T-helper 2 cell treated with Interferon-gamma antibody and Interleukin-4, amounts not matched to agents 100 ng/mL and 5 ng/mL, for 36 hours (primary cell): Measurements from ENCODE around the gene HTR7. TPM values are rescaled to one million over a fixed set of nuclear protein-coding genes. Genes with fewer than 3 reads are reported as not detected.
"Not testable (repeated sequence)": the region's sequence is repeated elsewhere in the genome, so short reads cannot be mapped to it uniquely, and the experiment has no call there.

Experiments used
- intact Hi-C: fragments of 100-400 bp; cut with micrococcal nuclease; formaldehyde crosslinking; loops from one replicate; pipeline ENCODE4 v1.15.1; 2023
- total RNA-seq: library from RNA; stranded (reverse); gene quantifications from 2 replicates; pipeline ENCODE4 v1.2.3, GENCODE V29; 2022

The HTR7 gene
- total RNA-seq, result 0.05 TPM in 1 of 2 replicates, not detected in the other

DNA sequence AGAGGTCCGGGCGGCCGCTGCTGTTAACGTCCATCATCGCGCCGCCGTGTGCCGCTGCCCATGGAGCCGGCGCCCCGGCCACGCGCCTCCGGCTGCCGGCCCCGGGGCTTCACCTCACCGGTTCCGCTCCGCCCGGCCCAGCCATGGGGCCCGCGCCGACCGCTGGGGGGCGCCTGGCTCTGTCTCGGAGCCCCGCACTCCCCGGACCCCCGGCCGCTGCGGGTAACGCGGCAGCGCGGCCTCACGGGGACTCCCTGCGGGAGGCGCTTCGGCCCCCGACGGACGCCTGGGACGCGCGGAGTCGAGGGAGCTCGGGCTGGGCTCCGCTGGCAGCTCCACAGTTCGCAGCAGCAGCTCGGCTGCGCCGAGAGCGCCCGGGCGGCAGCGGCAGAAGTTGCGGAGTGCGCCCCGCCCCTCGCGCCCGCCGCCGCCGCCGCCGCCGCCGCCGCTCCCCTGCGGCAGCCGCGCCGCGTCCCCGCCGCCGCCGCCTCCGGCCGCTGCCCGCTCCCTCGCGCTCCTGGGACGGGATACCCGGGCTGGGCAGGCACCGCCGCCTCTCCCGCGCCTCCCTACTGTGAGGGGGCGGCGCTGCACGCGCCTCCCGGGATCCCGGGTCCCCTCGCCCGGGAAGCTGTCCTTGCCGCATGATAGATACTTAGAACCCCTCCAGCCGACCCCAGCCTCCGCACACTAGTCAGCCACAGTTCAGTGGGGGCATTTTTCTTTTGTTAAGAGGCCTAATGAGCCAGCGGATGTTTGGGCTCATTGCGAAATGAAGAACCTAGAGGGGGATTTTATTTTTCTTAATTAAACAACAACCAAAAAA lies at the start of gene HTR7:
Gene HTR7, minus strand, starts transcription at position 405 of the 826 bp plus-strand sequence. Its CDS starts 368 bp downstream, at position 37.
- intact Hi-C loops, result loop anchor here (2.0 kb wide), 1 partner anchor 13 kb away; the partner anchor contains the start of gene RPP30

GRCh38 chr10:90906596-90906995 lies 48.8 kb upstream of the HTR7 start:
- intact Hi-C loops, result no loop called here

DNA sequence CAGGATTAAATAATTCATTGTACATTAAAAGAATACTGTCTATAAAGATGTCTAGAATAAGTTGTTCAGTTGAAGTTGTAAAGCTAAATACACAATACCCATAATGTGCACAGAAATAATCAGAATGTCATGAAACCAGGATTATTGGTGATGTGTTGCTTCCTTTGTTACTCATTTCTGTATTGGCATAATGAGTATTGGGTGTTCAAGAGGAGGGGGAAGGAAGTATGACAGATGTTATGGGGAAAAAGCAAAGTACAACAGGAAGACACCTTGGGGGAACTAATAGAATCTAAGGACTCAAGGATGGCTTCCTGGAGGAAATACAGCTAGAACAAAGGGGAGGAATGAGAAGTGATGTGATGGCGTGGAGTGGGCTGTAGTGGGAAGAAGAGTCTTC lies 48.1 kb upstream of the HTR7 start:
- intact Hi-C loops, result no loop called here

DNA sequence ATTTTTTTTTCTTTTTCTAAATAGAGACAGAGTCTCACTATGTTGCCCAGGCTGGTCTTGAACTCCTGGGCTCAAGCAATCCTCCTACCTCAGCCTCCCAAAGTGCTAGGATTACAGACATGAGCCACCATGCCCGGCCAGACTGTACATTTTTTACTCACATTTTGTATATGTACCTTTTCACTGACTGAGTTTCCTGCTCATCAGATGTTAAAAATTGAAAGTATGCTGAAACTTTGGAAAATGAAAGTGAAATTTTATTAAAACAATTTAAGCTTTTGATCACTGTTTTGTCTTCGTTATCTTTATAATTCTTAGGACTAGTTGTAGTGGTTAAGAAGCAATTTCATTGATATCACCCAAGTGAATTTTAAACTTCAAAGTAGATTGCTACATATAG lies 39.1 kb upstream of the HTR7 start:
- intact Hi-C loops, result not testable (repeated sequence)

GRCh38 chr10:90893190-90893589 lies 35.4 kb upstream of the HTR7 start:
- intact Hi-C loops, result no loop called here

- intact Hi-C loops, result no loop called here
Observed at GRCh38 chr10:90890347-90890746, 32.5 kb upstream of the HTR7 start.

DNA sequence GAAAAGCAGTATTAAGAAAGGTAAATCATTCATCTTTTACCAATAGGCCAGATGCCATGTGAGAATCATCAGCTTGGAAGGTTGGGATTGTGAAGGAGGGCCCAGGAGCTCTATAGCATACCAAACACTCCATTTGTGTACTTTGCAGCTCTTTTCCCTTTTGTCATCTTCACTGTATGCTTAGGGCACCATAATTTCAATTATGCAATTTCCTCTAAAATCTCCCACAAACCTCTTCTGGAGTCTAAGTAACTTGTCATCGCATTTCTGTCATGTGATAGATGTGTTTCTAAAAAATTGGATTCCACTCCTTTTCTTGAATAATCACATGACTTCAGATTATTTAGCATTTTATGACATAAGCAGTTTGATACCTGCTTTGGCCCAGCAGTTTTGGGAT lies 31.8 kb upstream of the HTR7 start:
- intact Hi-C loops, result no loop called here

DNA sequence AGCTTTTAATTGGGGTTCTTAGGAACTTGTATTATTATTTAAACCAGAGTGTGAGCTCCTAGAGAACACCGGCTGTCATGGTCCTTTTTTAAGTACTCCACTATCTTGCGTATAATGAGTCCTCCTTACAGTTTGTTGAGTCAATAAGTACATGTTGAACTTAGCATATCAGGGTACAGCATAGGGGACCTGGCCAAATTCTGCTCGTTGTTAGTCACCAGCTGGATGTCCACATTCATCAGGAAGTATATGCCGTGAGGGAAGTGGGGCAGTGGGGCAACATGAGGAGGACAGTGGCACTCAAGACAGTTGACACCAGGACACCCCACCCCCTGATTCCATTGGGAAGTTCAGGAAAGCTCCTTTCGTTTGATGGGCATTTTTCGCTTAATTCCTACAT lies 30.5 kb upstream of the HTR7 start:
- intact Hi-C loops, result no loop called here

GRCh38 chr10:90887555-90887954 lies 29.7 kb upstream of the HTR7 start:
- intact Hi-C loops, result no loop called here

- intact Hi-C loops, result no loop called here
Observed at GRCh38 chr10:90885176-90885575, 27.3 kb upstream of the HTR7 start.

GRCh38 chr10:90884431-90884830 lies 26.6 kb upstream of the HTR7 start:
- intact Hi-C loops, result no loop called here

DNA sequence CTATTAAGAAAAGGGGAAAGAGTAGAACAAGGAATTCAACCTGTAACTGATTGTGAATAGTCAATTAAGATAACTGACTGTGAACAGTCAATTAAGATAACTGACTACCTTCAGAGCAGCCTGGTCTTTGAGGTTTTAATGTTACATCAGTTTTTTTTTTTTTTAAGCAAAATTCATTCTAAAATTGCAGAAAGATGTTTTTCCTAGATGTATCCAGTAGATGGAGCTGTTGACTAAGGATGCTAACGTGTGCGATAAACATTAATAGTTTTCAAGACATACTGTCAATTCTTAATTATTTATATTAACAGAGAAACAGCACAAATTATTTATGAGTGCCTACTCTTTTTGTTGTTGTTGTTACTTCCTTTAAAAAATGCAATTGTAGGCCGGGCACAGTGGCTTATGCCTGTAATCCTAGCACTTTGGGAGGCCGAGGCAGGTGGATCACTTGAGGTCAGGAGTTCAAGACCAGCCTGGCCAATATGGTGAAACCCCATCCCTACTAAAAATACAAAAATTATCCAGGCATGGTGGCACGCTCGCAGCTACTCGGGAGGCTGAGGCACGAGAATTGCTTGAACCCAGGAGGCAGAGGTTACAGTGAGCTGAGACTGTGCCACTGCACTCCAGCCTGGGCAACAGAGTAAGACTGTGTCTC lies 22.4 kb upstream of the HTR7 start:
- intact Hi-C loops, result loop anchor here (1.0 kb wide), 2 partner anchors 127 to 371 kb away; no protein-coding TSS in a partner anchor

DNA sequence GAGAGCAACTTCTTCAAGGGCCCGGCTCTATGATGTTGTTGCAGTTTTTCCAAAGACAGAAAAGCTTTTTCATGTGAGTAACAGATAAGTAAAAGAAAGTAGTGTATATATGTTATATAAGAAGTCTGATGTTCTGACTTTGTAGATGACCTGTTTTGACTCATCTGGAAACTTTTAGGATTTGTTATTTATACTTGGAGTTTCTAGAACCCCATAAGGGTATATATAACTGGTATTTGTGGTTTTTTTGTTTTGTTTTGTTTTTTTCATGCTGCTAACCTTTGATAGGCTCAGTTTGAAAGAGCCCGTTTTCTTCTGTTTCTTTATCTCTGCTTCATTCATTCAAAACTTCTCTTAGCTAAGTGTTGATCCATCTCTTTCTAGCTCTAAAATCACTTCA lies 21.2 kb upstream of the HTR7 start:
- intact Hi-C loops, result loop anchor here (10.0 kb wide), 2 partner anchors 756 to 1046 kb away; partner anchors contain the start of genes BTAF1 and PPP1R3C

GRCh38 chr10:90872648-90873020 lies 14.8 kb upstream of the HTR7 start:
- intact Hi-C loops, result loop anchor here (5.0 to 10.0 kb wide), 6 partner anchors 290 to 1080 kb away; partner anchors contain the start of genes BTAF1, HECTD2, PPP1R3C and TNKS2

DNA sequence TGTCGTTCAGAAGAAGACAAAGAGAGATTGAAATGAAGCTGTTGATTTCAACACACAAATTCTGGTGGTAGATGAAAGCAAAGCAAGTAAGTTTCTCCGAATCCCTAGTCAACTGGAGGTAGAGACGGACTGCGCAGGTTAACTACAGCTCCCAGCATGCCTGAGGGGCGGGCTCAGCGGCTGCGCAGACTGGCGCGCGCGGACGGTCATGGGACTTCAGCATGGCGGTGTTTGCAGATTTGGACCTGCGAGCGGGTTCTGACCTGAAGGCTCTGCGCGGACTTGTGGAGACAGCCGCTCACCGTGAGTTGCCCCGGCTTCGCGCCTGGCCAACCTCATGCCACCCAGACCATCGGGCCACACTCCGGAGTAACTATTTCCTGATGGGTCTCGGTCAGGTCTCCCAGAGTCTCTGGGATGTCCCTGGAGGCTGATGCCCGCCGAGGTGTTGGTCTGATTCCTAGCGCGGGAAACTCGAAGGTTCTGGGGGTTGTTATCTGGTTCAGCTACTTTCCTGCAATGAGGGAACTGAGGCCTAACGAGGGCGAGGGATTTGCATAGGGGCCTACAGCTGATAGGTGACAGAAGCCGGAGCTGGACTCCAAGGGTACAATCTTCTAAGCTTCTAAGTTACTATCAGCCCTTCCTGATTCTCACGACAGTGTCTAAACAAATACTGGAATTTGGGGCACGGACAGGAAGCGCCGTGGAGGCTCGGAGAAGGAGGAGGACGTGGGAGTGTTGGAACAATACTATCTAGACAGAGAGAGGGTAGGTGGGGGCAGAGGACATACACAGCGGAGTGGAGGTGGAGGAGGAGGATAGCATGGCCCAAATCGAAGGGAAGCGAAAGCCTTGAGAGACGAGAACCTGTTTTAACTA lies 14.2 kb upstream of the HTR7 start, which contains the start of gene RPP30:
Gene RPP30, plus strand, starts transcription at position 209 of the 882 bp plus-strand sequence. Its CDS starts 13 bp downstream, at position 222.
- intact Hi-C loops, result loop anchor here (1.0 to 10.0 kb wide), 10 partner anchors 9 to 1080 kb away; partner anchors contain the start of genes BTAF1, HECTD2, PCGF5 and PPP1R3C

DNA sequence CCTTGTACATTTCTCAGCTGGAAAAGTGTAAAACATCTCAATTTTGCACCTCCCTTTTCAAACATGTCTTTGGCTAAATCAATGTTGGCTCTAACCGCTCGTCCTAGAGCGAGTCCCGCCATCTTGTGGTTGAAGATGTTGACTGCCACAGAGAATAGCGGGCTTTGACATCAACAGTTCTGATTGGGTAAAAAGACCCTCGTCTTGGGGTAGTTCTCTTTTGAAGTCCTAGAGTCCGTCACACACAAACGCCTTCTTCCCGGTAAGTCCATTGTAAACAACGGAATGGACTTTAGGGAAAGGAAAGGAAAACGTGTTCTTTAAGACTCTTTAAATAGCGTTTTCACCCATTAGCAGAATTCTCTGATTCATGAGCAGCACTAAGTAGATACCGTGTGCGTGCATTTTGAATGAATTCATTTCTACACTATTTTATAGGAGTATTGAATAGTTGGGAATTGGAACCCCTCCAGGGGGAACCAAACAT lies 13.5 kb upstream of the HTR7 start:
- intact Hi-C loops, result loop anchor here (1.0 to 10.0 kb wide), 10 partner anchors 8 to 1079 kb away; partner anchors contain the start of genes BTAF1, HECTD2, PCGF5 and PPP1R3C

GRCh38 chr10:90866050-90866598 lies 8.3 kb upstream of the HTR7 start:
- intact Hi-C loops, result no loop called here

DNA sequence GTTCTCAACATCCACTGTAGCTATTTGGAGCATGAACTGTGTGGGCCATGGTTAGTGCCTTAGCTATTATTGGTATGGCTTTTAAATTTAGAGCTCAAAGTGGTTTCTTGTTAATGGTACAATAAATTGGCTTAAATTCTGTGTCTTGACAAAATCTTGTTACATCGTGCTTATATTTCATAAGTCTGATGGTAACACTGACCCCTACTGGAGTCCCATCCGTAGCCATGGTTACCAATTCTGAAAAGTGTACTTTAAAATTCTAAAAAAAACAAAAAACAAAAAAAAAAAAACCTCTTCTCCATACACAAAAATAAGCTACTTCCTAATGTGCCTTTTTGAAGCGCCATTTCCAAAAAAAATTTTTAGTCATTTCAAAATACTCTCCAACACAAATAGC lies 7.6 kb upstream of the HTR7 start:
- intact Hi-C loops, result no loop called here

GRCh38 chr10:90862908-90863514 lies 5.2 kb upstream of the HTR7 start:
- intact Hi-C loops, result loop anchor here (1.0 kb wide), 2 partner anchors 8 to 112 kb away; partner anchors contain the start of gene RPP30

DNA sequence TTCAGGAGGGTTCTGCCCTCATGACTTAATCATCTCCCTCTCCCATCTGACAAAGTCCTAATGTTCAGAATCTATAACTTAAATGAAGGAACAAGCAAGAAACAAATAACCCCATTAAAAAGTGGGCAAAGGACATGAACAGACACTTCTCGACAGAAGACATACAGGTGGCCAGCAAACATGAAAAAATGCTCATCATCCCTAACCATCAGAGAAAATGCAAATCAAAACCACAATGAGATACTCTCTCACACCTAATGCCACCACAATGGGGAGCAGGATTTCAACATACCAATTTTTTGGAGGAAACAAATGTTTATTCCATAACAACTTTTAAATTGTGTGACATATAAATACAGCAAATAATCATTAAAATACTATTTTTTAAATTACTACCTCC lies 3.0 kb upstream of the HTR7 start:
- intact Hi-C loops, result no loop called here
